Natural killer cell treated with Interleukin-12 subunit alpha and Interleukin-12 subunit beta and Interleukin-15 and Interleukin-18, amount 100 ng/mL, for 72 hours (primary cell): Measurements from ENCODE around the gene HSPA6. TPM values are rescaled to one million over a fixed set of nuclear protein-coding genes. Genes with fewer than 3 reads are reported as not detected.

Experiments
- ATAC-seq, 2 donors: fragments of 150-1000 bp; cut with Tn5 transposase in 1 of 2; sonication (Bioruptor Pico), chemical (Tn5 transposase) in 1 of 2; 2 replicates each; pipeline ENCODE4 v1.10.0; 2021
- DNase-seq: peaks from one replicate; pipeline ENCODE4 v3.0.0; 2022; ENCODE audit warnings: low spot score
- H3K27ac Mint-ChIP-seq, 2 donors: 1 replicate in 1 of 2; 2 replicates in 1 of 2; pipeline ENCODE4 v1.8.0; 2022; ENCODE audit warnings: mixed read lengths in 2 of 2, mild to moderate bottlenecking in 1 of 2, moderate library complexity in 1 of 2
- H3K27me3 Mint-ChIP-seq, 2 donors: 1 replicate in 1 of 2; 2 replicates in 1 of 2; pipeline ENCODE4 v1.8.0; 2022; ENCODE audit warnings: mixed read lengths in 2 of 2
- H3K36me3 Mint-ChIP-seq: one replicate; pipeline ENCODE4 v1.8.0; 2022; ENCODE audit warnings: mixed read lengths
- H3K4me1 Mint-ChIP-seq, 2 donors: 1 replicate in 1 of 2; 2 replicates in 1 of 2; pipeline ENCODE4 v1.8.0; 2022; ENCODE audit warnings: low read depth in 2 of 2, mixed read lengths in 2 of 2, mild to moderate bottlenecking in 1 of 2
- H3K4me3 Mint-ChIP-seq: one replicate; pipeline ENCODE4 v1.8.0; 2022; ENCODE audit warnings: mixed read lengths
- H3K9me3 Mint-ChIP-seq: 2 replicates; pipeline ENCODE4 v1.8.0; 2022; ENCODE audit warnings: mixed read lengths
- total RNA-seq, 2 donors: library from RNA; stranded (reverse); gene quantifications; one replicate each; pipeline ENCODE4 v1.2.3, GENCODE V29; 2022

The HSPA6 gene
- total RNA-seq, 2 donors from 2014 or later = 3.3 to 5.9 TPM

DNA sequence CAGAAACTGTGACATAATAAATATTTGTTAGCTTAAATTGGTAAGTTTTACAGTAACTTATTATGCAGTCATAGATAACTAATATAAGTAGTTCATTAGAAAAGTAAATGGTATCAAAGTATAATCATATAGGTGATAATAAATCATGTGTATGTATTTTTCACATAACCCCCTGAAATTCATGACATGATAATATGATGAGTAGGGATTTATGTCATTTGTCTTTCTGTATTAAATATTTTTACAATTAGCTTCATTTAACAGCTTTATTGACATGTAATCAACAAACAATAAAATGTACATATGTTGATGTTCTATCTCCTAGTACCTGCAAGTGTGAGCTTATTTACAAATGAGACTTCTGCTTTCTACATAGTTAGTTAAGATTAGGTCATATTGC lies 28.9 kb upstream of the HSPA6 start:
- Mint-ChIP-seq H3K4me1 (peaks cover 42% of the 10 kb centered on the region in 2 donors), H3K9me3 (no peaks in the 10 kb centered on the region), H3K36me3 (no peaks in the 10 kb centered on the region), H3K27me3 (peaks cover 8 to 20% of the 10 kb centered on the region in 2 donors), H3K4me3 (no peak overlapping the region), H3K27ac (no peak overlapping the region)
- ATAC-seq (no peak), DNase-seq (no peak)

DNA sequence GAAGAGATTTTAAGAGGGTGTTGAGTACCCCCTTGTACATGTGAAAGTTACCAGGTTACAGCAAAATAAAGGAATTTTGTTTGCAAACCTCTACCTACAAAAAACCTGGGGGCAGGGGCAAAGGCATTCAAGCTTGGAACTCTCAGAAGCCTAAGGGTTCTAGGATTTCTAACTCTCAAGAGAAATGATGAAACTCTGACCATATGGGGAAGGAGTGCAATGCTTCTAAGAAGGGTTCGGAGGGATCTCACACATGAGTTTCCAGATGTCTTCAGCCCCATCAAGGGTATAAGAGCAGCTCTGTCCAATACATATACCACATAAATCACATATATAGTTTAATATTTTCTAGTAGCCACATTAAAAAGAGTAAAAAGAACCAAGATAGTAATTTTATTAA lies 26.4 kb upstream of the HSPA6 start:
- H3K9me3 Mint-ChIP-seq = no peaks in the 10 kb centered on the region
- DNase-seq = no peak
- ATAC-seq = no peak
- peaks cover 25 to 34% of the 10 kb centered on the region in 2 donors for H3K4me1 Mint-ChIP-seq
- no peak overlapping the region for H3K4me3 Mint-ChIP-seq
- peaks cover under 1 to 7% of the 10 kb centered on the region in 2 donors for H3K27me3 Mint-ChIP-seq
- H3K36me3 Mint-ChIP-seq = no peaks in the 10 kb centered on the region
- H3K27ac Mint-ChIP-seq = no peak overlapping the region

DNA sequence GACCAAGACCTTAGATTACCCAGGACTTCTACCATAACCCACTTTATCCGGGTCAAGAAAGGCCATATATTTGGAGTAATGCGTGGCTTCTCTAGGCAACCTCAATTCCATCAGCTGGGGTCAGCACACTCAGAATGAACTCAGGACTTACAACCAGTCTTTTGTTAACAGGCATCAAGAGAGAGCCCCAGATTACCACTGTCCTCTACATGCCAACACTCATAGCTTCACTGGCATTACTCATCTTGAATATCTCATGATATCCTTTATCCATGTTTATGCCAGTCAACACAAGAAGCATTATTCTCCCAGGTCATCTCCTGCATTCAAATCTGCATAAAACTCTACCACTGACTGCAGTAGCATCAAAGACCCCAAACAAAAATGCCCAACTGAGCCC lies 25.7 kb upstream of the HSPA6 start:
- ATAC-seq (peak; percentile 38 to 41), DNase-seq (no peak)
- peaks cover 0 to 5% of the 10 kb centered on the region in 2 donors for H3K27me3 Mint-ChIP-seq
- H3K4me3 Mint-ChIP-seq = peak overlapping the region; percentile 43
- peak overlapping the region in 1 of 2 donors; percentile 89 for H3K27ac Mint-ChIP-seq
- peaks cover 25 to 30% of the 10 kb centered on the region in 2 donors for H3K4me1 Mint-ChIP-seq
- no peaks in the 10 kb centered on the region for H3K9me3 Mint-ChIP-seq
- H3K36me3 Mint-ChIP-seq = no peaks in the 10 kb centered on the region

DNA sequence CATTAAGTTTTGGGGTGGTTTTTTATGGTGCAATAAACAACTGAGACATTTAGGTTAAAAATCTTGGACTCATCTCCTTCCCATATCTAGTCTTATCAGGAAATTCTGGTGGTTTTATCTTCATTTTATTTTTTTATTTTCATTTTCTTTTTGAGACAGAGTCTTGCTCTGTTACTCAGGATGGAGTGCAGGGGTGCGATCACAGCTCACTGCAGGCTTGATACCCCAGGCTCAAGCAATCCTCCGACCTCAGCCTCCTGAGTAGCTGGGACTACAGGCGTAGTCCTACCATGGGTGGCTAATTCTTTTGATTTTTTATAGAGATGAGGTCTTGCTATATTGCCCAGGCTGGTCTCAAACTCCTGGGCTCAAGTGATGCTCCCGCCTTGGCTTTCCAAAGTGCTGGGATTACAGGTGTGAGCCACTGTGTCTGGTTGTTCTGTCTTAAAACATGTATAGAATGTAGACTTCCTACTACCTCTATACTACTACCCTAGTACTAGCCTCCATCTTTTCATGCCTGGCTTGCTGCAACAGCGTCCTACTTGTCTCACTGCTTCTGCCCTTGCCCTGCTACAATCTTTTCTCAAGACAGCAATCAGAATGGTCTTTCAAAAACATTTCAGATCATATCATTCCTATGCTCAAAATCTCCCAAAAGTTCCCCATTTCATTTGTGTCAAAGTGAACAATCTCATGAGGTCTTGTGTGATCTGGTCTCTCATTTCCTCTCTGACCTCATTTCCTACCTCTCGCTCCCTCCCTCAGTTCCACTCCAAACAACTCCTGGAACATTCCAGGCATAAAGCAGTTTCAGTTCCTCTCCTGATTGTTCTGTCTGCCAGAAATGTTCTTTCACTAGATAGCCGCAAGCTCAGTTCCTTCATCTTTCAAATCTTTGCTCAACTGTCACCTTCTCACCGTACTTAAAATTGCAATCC lies 25.0 kb upstream of the HSPA6 start:
- Mint-ChIP-seq H3K36me3 (no peaks in the 10 kb centered on the region), H3K27ac (peak overlapping the region; percentile 34 to 89), H3K9me3 (no peaks in the 10 kb centered on the region), H3K4me1 (peaks cover 25 to 30% of the 10 kb centered on the region in 2 donors), H3K27me3 (peaks cover 0 to 5% of the 10 kb centered on the region in 2 donors), H3K4me3 (peak overlapping the region; percentile 43)
- DNase-seq = no peak
- peak; percentile 57 to 86 for ATAC-seq

DNA sequence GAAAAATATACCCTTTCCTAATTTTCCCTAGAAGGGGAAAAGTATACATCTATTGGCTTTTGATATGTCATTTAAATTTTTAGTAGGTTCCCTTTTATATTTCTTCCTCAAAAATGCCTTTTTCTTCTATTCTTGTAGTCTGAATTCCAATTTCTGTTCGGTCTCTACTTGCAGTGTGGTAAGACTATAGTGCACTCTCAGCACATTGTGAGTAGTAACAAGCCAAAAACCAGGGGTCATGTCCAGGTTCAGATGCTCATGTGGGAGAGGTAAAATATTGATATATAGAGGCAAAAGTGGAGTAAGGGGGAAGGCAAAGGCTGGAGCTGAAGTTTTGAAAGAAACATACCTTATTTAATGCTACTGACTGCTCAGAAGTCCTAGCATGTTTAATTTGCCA lies 23.1 kb upstream of the HSPA6 start:
- H3K27ac Mint-ChIP-seq = peak overlapping the region; percentile 5 to 89
- no peak for DNase-seq
- H3K4me1 Mint-ChIP-seq = peaks cover 31 to 37% of the 10 kb centered on the region in 2 donors
- H3K9me3 Mint-ChIP-seq = no peaks in the 10 kb centered on the region
- H3K4me3 Mint-ChIP-seq = no peak overlapping the region
- H3K27me3 Mint-ChIP-seq = no peaks in the 10 kb centered on the region
- ATAC-seq = no peak
- H3K36me3 Mint-ChIP-seq = no peaks in the 10 kb centered on the region

DNA sequence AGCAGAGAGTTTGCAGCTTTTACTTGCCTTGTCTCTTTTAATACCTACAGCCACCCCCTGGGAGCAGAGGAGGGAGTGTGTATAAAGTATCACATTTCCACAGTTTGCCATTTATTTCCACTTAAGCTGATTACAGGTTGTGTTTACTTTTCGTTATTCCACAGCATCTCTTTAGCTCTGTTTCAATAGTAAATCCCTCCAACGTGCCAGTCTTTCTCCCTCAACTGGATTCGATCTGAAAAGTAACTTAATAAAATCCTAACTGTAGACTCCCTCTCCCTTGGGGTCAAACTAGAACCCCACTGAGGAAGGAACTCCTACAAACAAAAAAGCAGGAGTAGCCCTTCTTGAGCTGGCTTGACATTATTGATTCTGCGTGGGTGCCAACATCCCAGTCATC lies 22.2 kb upstream of the HSPA6 start:
- Mint-ChIP-seq H3K9me3 (no peaks in the 10 kb centered on the region), H3K36me3 (no peaks in the 10 kb centered on the region), H3K27me3 (no peaks in the 10 kb centered on the region), H3K4me1 (peaks cover 38 to 47% of the 10 kb centered on the region in 2 donors), H3K4me3 (no peak overlapping the region), H3K27ac (peak overlapping the region in 1 of 2 donors; percentile 89)
- ATAC-seq (no peak), DNase-seq (no peak)

DNA sequence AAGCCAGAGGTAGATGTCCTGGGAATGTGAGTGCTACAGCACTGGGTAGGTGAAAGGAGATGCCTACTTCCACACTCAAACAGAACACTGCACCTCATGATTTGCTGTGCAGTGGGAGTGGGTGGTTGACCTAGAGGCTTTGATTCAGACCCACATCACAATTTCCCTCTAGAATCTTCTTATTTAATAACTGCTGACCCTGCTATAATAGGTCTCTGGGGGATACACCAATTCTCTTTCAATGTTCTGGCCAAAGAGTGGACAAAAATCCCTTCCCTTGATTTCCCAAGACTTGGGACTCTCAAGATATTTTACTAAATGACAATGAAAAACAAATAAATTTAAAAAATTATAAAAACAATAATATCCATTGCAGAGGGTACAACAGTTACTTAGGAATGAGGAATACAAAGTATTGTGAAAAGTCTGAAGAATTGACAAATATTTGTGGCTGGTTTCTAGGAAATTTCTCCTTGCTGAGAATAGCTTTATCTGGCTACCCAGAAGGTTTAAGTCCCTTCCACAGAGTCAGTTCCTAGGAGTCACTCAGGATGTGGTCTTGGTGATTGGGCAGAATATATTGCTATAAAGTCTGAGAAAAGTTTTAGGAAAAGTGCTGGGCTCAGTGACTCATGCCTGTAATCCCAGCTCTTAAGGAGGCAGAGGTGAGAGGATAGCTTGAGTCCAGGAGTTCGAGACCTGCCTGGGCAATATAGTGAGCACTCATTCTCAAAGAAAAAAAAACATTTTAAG lies 21.5 kb upstream of the HSPA6 start:
- ATAC-seq = no peak

DNA sequence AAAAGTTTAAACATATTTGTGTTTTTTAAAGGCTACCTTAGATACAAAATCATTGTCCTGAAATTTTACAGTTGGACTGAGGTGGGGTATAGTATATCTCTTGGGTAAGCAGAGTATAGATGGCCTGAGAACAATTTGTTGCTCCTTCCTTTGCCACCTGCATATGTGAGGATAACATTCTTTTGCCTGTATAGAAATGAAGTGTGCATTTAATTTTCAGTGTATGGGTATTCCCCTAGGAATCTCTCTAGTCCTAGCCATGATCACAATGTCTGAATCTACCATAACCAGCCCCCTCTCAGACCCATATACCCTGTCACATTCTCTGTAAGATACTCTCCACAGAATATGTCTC lies 21.0 kb upstream of the HSPA6 start:
- H3K9me3 Mint-ChIP-seq = no peaks in the 10 kb centered on the region
- H3K36me3 Mint-ChIP-seq = no peaks in the 10 kb centered on the region
- H3K27me3 Mint-ChIP-seq = no peaks in the 10 kb centered on the region
- DNase-seq (no peak), ATAC-seq (no peak)
- peaks cover 38 to 49% of the 10 kb centered on the region in 2 donors for H3K4me1 Mint-ChIP-seq
- no peak overlapping the region for H3K4me3 Mint-ChIP-seq
- peak overlapping the region in 1 of 2 donors; percentile 9 for H3K27ac Mint-ChIP-seq

More for the DNA sequence above, 21.5 kb upstream of the HSPA6 start:
- no peaks in the 10 kb centered on the region for H3K9me3 Mint-ChIP-seq
- peak overlapping the region in 1 of 2 donors; percentile 89 for H3K27ac Mint-ChIP-seq
- H3K36me3 Mint-ChIP-seq = no peaks in the 10 kb centered on the region
- H3K27me3 Mint-ChIP-seq = no peaks in the 10 kb centered on the region
- DNase-seq = no peak
- peaks cover 38 to 50% of the 10 kb centered on the region in 2 donors for H3K4me1 Mint-ChIP-seq
- no peak overlapping the region for H3K4me3 Mint-ChIP-seq

DNA sequence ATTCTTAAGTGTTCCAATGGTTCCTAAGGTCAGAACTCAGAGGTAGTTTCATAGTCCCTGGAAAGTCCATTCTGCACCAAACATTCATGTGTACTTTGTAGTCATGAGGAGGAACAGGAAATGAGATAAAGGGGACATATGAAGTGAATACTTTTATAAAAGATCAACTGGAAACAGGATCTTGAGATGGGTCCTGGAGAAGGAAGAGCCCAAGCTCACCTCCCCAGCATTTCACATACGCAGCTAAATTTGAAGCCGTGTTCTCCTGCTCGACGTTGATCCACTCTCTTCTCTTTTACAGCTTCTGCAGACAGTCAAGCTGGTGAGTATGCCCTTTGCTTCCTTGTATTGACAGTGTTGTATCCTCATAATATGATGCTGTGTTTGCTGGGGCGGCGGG lies 18.7 kb upstream of the HSPA6 start:
- Mint-ChIP-seq H3K27me3 (no peaks in the 10 kb centered on the region), H3K4me1 (peaks cover 17 to 39% of the 10 kb centered on the region in 2 donors), H3K27ac (peak overlapping the region in 1 of 2 donors; percentile 88), H3K36me3 (no peaks in the 10 kb centered on the region), H3K9me3 (no peaks in the 10 kb centered on the region), H3K4me3 (no peak overlapping the region)
- DNase-seq (no peak), ATAC-seq (no peak)

DNA sequence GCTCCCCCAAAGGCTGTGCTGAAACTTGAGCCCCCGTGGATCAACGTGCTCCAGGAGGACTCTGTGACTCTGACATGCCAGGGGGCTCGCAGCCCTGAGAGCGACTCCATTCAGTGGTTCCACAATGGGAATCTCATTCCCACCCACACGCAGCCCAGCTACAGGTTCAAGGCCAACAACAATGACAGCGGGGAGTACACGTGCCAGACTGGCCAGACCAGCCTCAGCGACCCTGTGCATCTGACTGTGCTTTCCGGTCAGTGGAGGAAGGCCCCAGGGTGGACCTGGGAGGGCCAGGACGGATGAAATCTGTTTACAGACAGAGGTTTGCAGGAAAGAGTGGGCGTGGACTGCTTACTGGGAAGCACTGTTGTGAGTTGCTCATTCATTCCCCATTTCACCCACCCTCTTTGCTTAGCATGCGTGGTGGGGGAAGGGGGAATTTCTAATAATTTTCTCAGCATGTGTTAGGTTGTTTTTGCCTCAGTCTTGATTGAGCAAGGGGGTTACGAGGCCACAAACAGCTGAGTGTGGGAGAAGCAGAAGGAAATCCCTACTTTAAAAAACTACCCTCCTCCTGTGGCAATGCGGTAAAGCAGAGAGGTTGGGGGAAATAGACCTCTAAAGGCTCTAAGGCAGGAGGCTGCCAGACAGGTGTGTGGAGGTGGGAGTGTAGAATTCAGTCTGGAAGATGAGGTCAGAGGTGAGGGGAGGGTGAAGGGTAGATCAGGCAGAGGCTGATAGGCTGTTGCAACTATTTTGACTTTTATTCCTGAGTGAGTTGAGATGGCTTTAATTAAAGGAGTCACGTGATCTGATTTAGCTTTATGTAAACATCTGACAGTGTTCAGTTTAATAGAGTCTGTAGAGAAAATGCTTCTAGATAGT lies 17.8 kb upstream of the HSPA6 start:
- H3K36me3 Mint-ChIP-seq = no peaks in the 10 kb centered on the region
- H3K4me1 Mint-ChIP-seq = peaks cover 13 to 36% of the 10 kb centered on the region in 2 donors

DNA sequence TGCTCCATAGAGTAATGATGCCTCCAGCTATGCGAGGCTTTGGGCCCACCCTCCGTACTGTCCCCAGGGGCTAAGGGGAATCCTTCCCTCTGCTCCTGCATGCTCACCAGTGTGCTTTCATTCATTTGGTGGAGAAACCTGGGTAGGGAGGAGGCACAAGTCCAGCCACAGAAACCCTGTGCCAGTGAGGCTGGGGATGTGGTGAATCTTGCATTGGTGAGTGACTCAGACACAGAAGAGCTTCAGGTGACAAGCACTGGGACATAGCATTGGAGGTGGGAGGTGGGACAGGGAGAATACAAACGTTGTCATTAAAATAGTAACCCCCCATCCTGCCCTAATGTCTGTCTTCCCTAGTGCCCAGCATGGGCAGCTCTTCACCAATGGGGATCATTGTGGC lies 13.9 kb upstream of the HSPA6 start:
- H3K9me3 Mint-ChIP-seq = no peaks in the 10 kb centered on the region
- H3K27ac Mint-ChIP-seq = peak overlapping the region in 1 of 2 donors; percentile 57
- H3K4me3 Mint-ChIP-seq = no peak overlapping the region
- peak in 1 of 2 donors; percentile 34 for ATAC-seq
- no peaks in the 10 kb centered on the region for H3K27me3 Mint-ChIP-seq
- no peaks in the 10 kb centered on the region for H3K36me3 Mint-ChIP-seq
- peaks cover 11 to 31% of the 10 kb centered on the region in 2 donors for H3K4me1 Mint-ChIP-seq
- no peak for DNase-seq

More for the DNA sequence above, 17.8 kb upstream of the HSPA6 start:
- H3K27me3 Mint-ChIP-seq = no peaks in the 10 kb centered on the region
- peak; percentile 81 for DNase-seq
- H3K27ac Mint-ChIP-seq = peak overlapping the region in 1 of 2 donors; percentile 88
- H3K4me3 Mint-ChIP-seq = peak overlapping the region; percentile 27
- H3K9me3 Mint-ChIP-seq = no peaks in the 10 kb centered on the region
- ATAC-seq = peak; percentile 59 to 89

DNA sequence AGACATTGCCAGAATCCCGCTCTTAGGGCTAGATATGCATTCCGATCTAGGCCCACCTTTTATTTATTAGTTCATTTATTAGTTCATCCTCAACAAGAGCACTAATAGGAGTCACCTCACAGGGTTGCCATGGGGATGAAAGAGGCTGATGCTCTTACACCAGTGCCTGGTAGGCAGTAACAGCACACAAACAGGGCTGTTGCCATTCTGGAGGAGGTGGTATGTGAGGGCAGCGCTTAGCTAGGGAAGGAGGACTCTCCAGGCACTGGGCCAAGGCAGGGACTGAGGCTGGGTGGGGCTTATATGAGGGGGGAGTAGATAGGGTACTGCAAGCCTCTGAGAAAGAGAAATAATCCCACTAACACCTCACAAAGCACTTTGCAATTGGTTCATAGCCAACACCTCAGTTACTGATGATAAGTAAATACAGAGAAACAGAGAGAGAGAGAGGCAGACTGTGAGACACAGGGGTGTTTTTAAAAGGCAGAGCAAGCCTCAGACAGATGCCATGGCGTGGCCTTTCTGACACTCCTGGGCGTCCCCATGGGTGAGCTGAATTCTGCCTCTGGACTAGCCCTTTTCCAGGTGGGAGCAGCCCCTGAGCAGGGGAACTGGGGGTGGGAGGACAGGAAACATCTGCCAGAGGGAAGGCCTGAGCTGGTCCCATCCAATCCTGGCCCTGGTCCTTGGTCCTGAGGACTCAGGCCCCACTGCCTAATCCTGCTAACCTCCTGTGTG lies 13.2 kb upstream of the HSPA6 start:
- no peak for ATAC-seq
- Mint-ChIP-seq H3K36me3 (no peaks in the 10 kb centered on the region), H3K27ac (peak overlapping the region in 1 of 2 donors; percentile 57), H3K4me3 (no peak overlapping the region), H3K4me1 (peaks cover 7 to 27% of the 10 kb centered on the region in 2 donors), H3K27me3 (no peaks in the 10 kb centered on the region), H3K9me3 (no peaks in the 10 kb centered on the region)
- DNase-seq = no peak

DNA sequence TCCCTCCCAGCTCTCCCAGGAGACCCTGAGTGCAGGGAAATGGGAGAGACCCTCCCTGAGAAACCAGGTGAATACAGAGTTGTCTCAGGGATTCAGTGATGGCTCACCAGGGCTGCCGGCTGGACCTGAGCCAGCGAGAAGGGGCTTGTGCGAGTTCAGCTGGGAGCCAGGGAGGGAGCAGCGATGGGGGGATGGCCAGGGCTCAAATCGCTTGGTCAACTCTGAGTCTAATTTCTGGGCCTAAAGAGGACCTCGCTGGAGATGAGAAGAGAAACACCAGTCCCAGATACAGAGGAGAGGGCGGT lies 12.6 kb upstream of the HSPA6 start:
- Mint-ChIP-seq H3K9me3 (no peaks in the 10 kb centered on the region), H3K36me3 (no peaks in the 10 kb centered on the region), H3K27ac (peak overlapping the region in 1 of 2 donors; percentile 57), H3K4me3 (no peak overlapping the region), H3K27me3 (no peaks in the 10 kb centered on the region), H3K4me1 (peaks cover 2 to 22% of the 10 kb centered on the region in 2 donors)
- DNase-seq (no peak), ATAC-seq (no peak)
